PC-3 (cell line): Measurements from ENCODE around the gene SOWAHB.
"Not testable (repeated sequence)": the region's sequence is repeated elsewhere in the genome, so short reads cannot be mapped to it uniquely, and the experiment has no call there.

Source experiments
- EZH2 ChIP-seq: fragments of 300-600 bp; sonication (generic); IDR thresholded peaks from one replicate; pipeline ENCODE4 v1.6.1; 2017; ENCODE audit warnings: antibody characterized with exemption, mild to moderate bottlenecking, low read length; ENCODE audit not compliant: unreplicated experiment
- TF ChIP-seq, protein P1 (sequence below): fragments of 300-600 bp; sonication (generic); conservative IDR thresholded peaks from 2 replicates; pipeline ENCODE4 v1.5.1; 2017; ENCODE audit warnings: antibody characterized with exemption, low read depth, mild to moderate bottlenecking, low read length

DNA sequence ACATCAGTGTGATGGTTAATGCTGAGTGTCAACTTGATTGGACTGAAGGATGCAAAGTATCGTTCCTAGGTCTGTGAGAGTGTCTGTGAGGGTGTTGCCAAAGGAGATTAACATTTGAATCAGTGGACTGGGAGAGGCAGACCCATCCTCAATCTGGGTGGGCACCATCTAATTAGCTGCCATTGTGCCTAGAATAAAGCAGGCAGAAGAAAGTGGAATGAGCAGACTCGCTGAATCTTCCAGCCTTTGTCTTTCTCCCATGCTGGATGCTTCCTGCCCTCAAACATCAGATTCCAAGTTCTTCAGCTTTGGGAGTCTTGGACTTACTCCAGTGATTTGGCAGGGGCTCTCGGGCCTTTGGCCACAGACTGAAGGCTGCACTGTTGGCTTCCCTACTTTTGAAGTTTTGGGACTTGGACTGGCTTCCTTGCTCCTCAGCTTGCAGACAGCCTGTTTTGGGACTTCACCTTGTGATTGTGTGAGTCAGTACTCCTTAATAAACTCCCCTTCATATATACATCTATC is 19.2 kb downstream of the SOWAHB start:
- TF ChIP-seq, protein P1, sequence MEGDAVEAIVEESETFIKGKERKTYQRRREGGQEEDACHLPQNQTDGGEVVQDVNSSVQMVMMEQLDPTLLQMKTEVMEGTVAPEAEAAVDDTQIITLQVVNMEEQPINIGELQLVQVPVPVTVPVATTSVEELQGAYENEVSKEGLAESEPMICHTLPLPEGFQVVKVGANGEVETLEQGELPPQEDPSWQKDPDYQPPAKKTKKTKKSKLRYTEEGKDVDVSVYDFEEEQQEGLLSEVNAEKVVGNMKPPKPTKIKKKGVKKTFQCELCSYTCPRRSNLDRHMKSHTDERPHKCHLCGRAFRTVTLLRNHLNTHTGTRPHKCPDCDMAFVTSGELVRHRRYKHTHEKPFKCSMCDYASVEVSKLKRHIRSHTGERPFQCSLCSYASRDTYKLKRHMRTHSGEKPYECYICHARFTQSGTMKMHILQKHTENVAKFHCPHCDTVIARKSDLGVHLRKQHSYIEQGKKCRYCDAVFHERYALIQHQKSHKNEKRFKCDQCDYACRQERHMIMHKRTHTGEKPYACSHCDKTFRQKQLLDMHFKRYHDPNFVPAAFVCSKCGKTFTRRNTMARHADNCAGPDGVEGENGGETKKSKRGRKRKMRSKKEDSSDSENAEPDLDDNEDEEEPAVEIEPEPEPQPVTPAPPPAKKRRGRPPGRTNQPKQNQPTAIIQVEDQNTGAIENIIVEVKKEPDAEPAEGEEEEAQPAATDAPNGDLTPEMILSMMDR, result not testable (repeated sequence)
- TF ChIP-seq EZH2, result not testable (repeated sequence)
